ENCODE data around the gene SPATA13. TPM values are rescaled to one million over a fixed set of nuclear protein-coding genes. Genes with fewer than 3 reads are reported as not detected.

SPATA13 gene
- total and polyA plus RNA-seq, 2 donors from 2014 or later: 12.3 to 69.2 TPM

DNA sequence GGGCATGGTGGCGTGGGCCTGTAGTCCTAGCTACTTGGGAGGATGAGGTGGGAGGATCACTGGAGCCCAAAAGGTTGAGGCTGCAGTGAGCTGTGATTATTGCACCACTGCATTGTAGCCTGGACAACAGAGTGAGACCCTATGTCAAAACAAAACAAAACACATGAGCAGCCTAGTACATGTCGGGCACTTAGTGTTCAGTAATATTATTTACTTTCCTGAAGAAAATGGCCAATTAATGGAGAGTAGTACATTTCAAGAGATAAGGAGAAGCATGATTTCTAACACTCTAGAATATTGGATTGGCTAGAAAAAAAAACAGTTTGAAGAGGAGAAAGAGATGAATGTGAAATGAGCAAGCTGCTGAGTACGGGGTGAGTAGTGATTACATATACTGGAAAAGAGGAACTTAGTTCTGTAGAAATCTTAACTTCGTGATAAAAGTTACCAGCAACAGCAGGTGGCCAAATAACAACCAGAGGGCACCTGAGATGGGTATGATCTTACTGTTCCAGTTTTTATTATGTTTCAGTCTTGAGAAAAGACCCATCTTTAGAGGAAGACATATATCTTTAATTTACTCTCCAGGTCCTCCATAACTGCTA, 36.2 kb downstream of the SPATA13 start:
- TF ChIP-seq, protein P1, sequence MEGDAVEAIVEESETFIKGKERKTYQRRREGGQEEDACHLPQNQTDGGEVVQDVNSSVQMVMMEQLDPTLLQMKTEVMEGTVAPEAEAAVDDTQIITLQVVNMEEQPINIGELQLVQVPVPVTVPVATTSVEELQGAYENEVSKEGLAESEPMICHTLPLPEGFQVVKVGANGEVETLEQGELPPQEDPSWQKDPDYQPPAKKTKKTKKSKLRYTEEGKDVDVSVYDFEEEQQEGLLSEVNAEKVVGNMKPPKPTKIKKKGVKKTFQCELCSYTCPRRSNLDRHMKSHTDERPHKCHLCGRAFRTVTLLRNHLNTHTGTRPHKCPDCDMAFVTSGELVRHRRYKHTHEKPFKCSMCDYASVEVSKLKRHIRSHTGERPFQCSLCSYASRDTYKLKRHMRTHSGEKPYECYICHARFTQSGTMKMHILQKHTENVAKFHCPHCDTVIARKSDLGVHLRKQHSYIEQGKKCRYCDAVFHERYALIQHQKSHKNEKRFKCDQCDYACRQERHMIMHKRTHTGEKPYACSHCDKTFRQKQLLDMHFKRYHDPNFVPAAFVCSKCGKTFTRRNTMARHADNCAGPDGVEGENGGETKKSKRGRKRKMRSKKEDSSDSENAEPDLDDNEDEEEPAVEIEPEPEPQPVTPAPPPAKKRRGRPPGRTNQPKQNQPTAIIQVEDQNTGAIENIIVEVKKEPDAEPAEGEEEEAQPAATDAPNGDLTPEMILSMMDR (IDR thresholded peaks at IDR 0.05; ENCODE audit: borderline replicate concordance, extremely low read depth, insufficient read depth): no peak
- no peaks in the 10 kb centered on the region for H3K9me3 ChIP-seq (ENCODE audit: control insufficient read depth in 2 of 3, insufficient read depth in 1 of 3, low read length in 3 of 3)
- peak overlapping the region; percentile 36 to 49 for H3K27ac ChIP-seq (ENCODE audit: low read depth in 2 of 2, low read length in 2 of 2)
- H3K4me1 ChIP-seq (ENCODE audit: control insufficient read depth in 2 of 3, insufficient read depth in 2 of 3, low read depth in 1 of 3, low read length in 3 of 3): peaks cover 0 to 26% (median 19%) of the 10 kb centered on the region in 3 donors
- H3K27me3 ChIP-seq (ENCODE audit: control insufficient read depth, insufficient read depth, low read length): no peaks in the 10 kb centered on the region
- no peak overlapping the region for H3K4me3 ChIP-seq (ENCODE audit: low read length in 3 of 3)
- DNase-seq: no peak
- intact Hi-C loops (cut with DNase I): no loop called here
- H3K36me3 ChIP-seq (ENCODE audit: control insufficient read depth in 2 of 3, insufficient read depth in 3 of 3, low read length in 3 of 3): no peaks in the 10 kb centered on the region
- peak overlapping the region in 1 of 3 donors; percentile 6 for H3K9ac ChIP-seq (ENCODE audit: low read length in 3 of 3)
- no peak for FAIRE-seq

- FAIRE-seq: no peak
- TF ChIP-seq, protein P1 (IDR thresholded peaks at IDR 0.05; ENCODE audit: borderline replicate concordance, extremely low read depth, insufficient read depth): no peak
These were observed 38.5 kb downstream of the SPATA13 start for GRCh38 chr13:24199016-24199415.

GRCh38 chr13:24202215-24202614, 41.7 kb downstream of the SPATA13 start:
- no peaks in the 10 kb centered on the region for H3K36me3 ChIP-seq (ENCODE audit: control insufficient read depth in 2 of 3, insufficient read depth in 3 of 3, low read length in 3 of 3)
- DNase-seq: peak in 1 of 5 donors; percentile 38
- intact Hi-C loops (cut with DNase I): no loop called here
- H3K4me3 ChIP-seq (ENCODE audit: low read length in 3 of 3): no peak overlapping the region
- H3K9me3 ChIP-seq (ENCODE audit: control insufficient read depth in 2 of 3, insufficient read depth in 1 of 3, low read length in 3 of 3): no peaks in the 10 kb centered on the region
- FAIRE-seq: no peak
- H3K27me3 ChIP-seq (ENCODE audit: control insufficient read depth, insufficient read depth, low read length): no peaks in the 10 kb centered on the region
- H3K9ac ChIP-seq (ENCODE audit: low read length in 3 of 3): no peak overlapping the region
- TF ChIP-seq, protein P1 (IDR thresholded peaks at IDR 0.05; ENCODE audit: borderline replicate concordance, extremely low read depth, insufficient read depth): no peak
- H3K27ac ChIP-seq (ENCODE audit: low read depth in 2 of 2, low read length in 2 of 2): no peak overlapping the region
- peaks cover 0 to 13% (median 6%) of the 10 kb centered on the region in 3 donors for H3K4me1 ChIP-seq (ENCODE audit: control insufficient read depth in 2 of 3, insufficient read depth in 2 of 3, low read depth in 1 of 3, low read length in 3 of 3)

More at GRCh38 chr13:24199016-24199415, 38.5 kb downstream of the SPATA13 start:
- peaks cover 0 to 19% (median 17%) of the 10 kb centered on the region in 3 donors for H3K4me1 ChIP-seq (ENCODE audit: control insufficient read depth in 2 of 3, insufficient read depth in 2 of 3, low read depth in 1 of 3, low read length in 3 of 3)
- no peaks in the 10 kb centered on the region for H3K9me3 ChIP-seq (ENCODE audit: control insufficient read depth in 2 of 3, insufficient read depth in 1 of 3, low read length in 3 of 3)
- DNase-seq: no peak
- no peaks in the 10 kb centered on the region for H3K27me3 ChIP-seq (ENCODE audit: control insufficient read depth, insufficient read depth, low read length)
- H3K27ac ChIP-seq (ENCODE audit: low read depth in 2 of 2, low read length in 2 of 2): no peak overlapping the region
- H3K9ac ChIP-seq (ENCODE audit: low read length in 3 of 3): no peak overlapping the region
- intact Hi-C loops (cut with DNase I): no loop called here
- no peaks in the 10 kb centered on the region for H3K36me3 ChIP-seq (ENCODE audit: control insufficient read depth in 2 of 3, insufficient read depth in 3 of 3, low read length in 3 of 3)
- H3K4me3 ChIP-seq (ENCODE audit: low read length in 3 of 3): no peak overlapping the region

All from kidney (tissue), 14 donors.